HepG2 (cell line): Measurements from ENCODE around the gene USE1. TPM values are rescaled to one million over a fixed set of nuclear protein-coding genes. Genes with fewer than 3 reads are reported as not detected.

ENCODE experiments used
- CHD4 ChIP-seq: fragments of 200-600 bp; sonication (generic); IDR thresholded peaks from 2 replicates; pipeline ENCODE4 v1.7.0; 2017; ENCODE audit warnings: mild to moderate bottlenecking, low read length, borderline replicate concordance
- KLF15 ChIP-seq: sonication (generic); formaldehyde crosslinking; IDR thresholded peaks from 2 replicates; pipeline ENCODE4 v1.8.1; 2023; ENCODE audit warnings: borderline replicate concordance, mild to moderate bottlenecking, inconsistent platforms, missing genetic modification reagents, mixed read lengths
- KMT2A ChIP-seq: sonication (generic); formaldehyde crosslinking; IDR thresholded peaks from 2 replicates; pipeline ENCODE4 v1.4.0; 2020; ENCODE audit warnings: missing genetic modification reagents
- NFATC3 ChIP-seq: sonication (generic); formaldehyde crosslinking; IDR thresholded peaks from 2 replicates; pipeline ENCODE4 v1.5.1; 2020; ENCODE audit warnings: mild to moderate bottlenecking, missing genetic modification reagents
- NFYB ChIP-seq: sonication (generic); formaldehyde crosslinking; IDR thresholded peaks from 2 replicates; pipeline ENCODE4 v1.4.0; 2020; ENCODE audit warnings: missing genetic modification reagents
- ZFP82 ChIP-seq: sonication (generic); formaldehyde crosslinking; IDR thresholded peaks from 2 replicates; pipeline ENCODE4 v1.5.1; 2020; ENCODE audit warnings: mild to moderate bottlenecking, missing genetic modification reagents, borderline replicate concordance
- ZNF773 ChIP-seq: sonication (generic); formaldehyde crosslinking; IDR thresholded peaks from 2 replicates; pipeline ENCODE4 v1.4.0; 2020; ENCODE audit warnings: missing genetic modification reagents, borderline replicate concordance
- polyA plus RNA-seq, 8 experiments: library from polyadenylated mRNA; depleted of rRNA in 3 of 8; stranded (reverse) in 7 of 8; unstranded in 1 of 8; fragments of >200 nt; fragmentation: Illumina TruSeq in 4 of 8; extraction: Trizol in 4 of 8; gene quantifications; 2 replicates each; pipeline versions ENCODE4 v1.2.1 to v1.2.3, GENCODE V29; 2011 to 2016; ENCODE audit warnings: low read depth in 4 of 8, missing spikeins in 1 of 8, mixed read lengths in 1 of 8; ENCODE audit not compliant: insufficient read depth in 1 of 8
- total RNA-seq, 5 experiments: library from RNA; depleted of rRNA; stranded (reverse); fragments of >200 nt; fragmentation: Illumina TruSeq; extraction: Trizol; gene quantifications; 2 replicates each; pipeline ENCODE4 v1.2.3, GENCODE V29; 2016; ENCODE audit warnings: low read depth in 1 of 5
- TF ChIP-seq, protein P1 (sequence below): sonication (generic); formaldehyde crosslinking; IDR thresholded peaks from 2 replicates; pipeline ENCODE4 v1.5.1; 2020; ENCODE audit warnings: mild to moderate bottlenecking, missing genetic modification reagents
- TF ChIP-seq, protein P2 (sequence below): sonication (generic); formaldehyde crosslinking; IDR thresholded peaks from 2 replicates; pipeline ENCODE4 v1.8.0; 2022; ENCODE audit warnings: missing genetic modification reagents, low read depth, mild to moderate bottlenecking, borderline replicate concordance

The USE1 gene
- total and polyA plus RNA-seq, 2 of the 13 experiments (the other 11 are each of a cell fraction or from before 2014, with no cell fraction given), result 9.9 to 17.6 TPM

DNA sequence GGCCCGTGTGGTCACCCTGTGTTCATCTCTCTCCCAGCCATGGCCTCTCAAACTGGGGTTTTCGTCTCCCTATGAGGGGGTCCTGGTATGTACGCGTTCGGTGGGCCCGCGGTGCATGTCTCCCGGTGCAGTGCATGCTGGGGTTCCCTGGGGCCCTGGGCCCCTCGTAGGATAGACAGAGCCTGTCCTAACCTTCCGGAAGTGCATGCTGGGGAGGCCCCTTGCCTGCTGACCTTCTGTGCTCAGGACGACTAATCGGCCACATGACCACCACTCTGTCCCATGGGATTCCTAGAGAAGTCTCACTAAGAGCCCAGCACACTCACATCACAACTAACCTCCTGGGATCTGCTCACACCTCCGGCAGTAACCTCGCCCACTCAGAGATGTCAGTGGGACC lies 4.9 kb upstream of the USE1 start (continued):
- TF ChIP-seq KLF15 (CRISPR knock-in tag) (no peak), CHD4 (no peak), KMT2A (CRISPR knock-in tag) (no peak), NFYB (CRISPR knock-in tag) (no peak), ZFP82 (no peak), ZNF773 (no peak), NFATC3 (CRISPR knock-in tag) (no peak)
- TF ChIP-seq, protein P1, sequence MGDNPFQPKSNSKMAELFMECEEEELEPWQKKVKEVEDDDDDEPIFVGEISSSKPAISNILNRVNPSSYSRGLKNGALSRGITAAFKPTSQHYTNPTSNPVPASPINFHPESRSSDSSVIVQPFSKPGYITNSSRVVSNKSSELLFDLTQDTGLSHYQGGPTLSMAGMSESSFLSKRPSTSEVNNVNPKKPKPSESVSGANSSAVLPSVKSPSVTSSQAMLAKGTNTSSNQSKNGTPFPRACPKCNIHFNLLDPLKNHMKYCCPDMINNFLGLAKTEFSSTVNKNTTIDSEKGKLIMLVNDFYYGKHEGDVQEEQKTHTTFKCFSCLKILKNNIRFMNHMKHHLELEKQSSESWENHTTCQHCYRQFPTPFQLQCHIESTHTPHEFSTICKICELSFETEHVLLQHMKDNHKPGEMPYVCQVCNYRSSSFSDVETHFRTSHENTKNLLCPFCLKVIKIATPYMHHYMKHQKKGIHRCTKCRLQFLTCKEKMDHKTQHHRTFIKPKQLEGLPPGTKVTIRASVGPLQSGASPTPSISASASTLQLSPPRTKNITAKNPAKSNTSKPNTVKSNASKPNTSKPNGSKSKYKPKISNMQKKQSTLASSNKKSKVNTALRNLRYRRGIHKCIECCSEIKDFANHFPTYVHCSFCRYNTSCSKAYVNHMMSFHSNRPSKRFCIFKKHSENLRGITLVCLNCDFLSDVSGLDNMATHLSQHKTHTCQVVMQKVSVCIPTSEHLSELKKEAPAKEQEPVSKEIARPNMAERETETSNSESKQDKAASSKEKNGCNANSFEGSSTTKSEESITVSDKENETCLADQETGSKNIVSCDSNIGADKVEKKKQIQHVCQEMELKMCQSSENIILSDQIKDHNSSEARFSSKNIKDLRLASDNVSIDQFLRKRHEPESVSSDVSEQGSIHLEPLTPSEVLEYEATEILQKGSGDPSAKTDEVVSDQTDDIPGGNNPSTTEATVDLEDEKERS (CRISPR knock-in tag), result no peak
- TF ChIP-seq, protein P2, sequence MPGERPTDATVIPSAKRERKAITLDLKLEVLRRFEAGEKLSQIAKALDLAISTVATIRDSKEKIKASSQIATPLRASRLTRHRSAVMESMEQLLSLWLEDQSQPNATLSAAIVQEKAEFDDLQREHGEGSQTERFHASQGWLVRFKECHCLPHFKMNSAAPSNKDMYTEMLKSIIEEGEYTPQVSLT, result no peak
